Measurements from ENCODE around the gene WASF3. TPM values are rescaled to one million over a fixed set of nuclear protein-coding genes. Genes with fewer than 3 reads are reported as not detected.

The WASF3 gene
- total RNA-seq, 1 donor from 2014 or later, result 106 TPM

DNA sequence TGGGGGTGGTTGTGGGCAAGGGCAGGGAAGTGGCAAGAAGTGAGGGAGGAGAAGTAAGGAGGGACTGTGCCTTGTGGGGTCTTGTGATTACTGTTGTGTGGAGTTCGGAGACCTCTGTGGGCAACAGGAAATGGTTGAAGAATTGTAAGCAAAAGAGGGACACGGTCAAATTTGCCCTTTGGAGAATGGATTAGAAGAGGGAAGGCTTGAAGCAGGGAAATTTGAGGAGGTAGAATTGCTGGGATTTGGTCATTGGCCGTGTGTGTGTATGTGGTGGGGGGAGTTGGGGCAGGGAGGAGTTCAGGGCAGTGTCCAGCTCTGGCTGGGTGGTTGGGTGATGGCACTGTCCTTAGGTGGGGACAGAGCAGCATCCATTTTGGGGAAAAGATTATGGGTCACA lies 3.6 kb downstream of the WASF3 start:
- H3K4me2 ChIP-seq, result peak overlapping the region; percentile 76
- no peaks in the 10 kb centered on the region for H3K27me3 ChIP-seq
- peaks cover 33% of the 10 kb centered on the region for H3F3A ChIP-seq (ENCODE audit: low read depth)
- Mint-ChIP-seq H3K4me1 (peaks cover 17% of the 10 kb centered on the region), H3K27me3 (ENCODE audit: insufficient read depth, low read depth) (peaks cover 2% of the 10 kb centered on the region), H3K27ac (no peak overlapping the region), H3K4me3 (no peak overlapping the region), H3K9me3 (peaks cover 20% of the 10 kb centered on the region), H3K36me3 (peaks cover 16% of the 10 kb centered on the region)
- H2AFZ ChIP-seq (replicated peaks), result no peak overlapping the region
- H3K27ac ChIP-seq, result peak overlapping the region; percentile 66
- no peaks in the 10 kb centered on the region for H3K36me3 ChIP-seq
- peaks cover 48% of the 10 kb centered on the region for H3K4me1 ChIP-seq
- H3K9ac ChIP-seq, result no peak overlapping the region
- peaks cover 78% of the 10 kb centered on the region for H4K20me1 ChIP-seq (ENCODE audit: low read depth)
- DNase-seq (ENCODE audit: low spot score), result no peak
- no peaks in the 10 kb centered on the region for H3K9me3 ChIP-seq (ENCODE audit: low read depth)
- H3K79me2 ChIP-seq (ENCODE audit: low read depth), result peaks cover 85% of the 10 kb centered on the region
- TF ChIP-seq EZH2 (IDR thresholded peaks at IDR 0.05) (no peak), EZH2phosphoT487 (IDR thresholded peaks at IDR 0.05) (no peak), CTCF (IDR thresholded peaks at IDR 0.05) (no peak)
- H3K4me3 ChIP-seq, result peak overlapping the region; percentile 16

DNA sequence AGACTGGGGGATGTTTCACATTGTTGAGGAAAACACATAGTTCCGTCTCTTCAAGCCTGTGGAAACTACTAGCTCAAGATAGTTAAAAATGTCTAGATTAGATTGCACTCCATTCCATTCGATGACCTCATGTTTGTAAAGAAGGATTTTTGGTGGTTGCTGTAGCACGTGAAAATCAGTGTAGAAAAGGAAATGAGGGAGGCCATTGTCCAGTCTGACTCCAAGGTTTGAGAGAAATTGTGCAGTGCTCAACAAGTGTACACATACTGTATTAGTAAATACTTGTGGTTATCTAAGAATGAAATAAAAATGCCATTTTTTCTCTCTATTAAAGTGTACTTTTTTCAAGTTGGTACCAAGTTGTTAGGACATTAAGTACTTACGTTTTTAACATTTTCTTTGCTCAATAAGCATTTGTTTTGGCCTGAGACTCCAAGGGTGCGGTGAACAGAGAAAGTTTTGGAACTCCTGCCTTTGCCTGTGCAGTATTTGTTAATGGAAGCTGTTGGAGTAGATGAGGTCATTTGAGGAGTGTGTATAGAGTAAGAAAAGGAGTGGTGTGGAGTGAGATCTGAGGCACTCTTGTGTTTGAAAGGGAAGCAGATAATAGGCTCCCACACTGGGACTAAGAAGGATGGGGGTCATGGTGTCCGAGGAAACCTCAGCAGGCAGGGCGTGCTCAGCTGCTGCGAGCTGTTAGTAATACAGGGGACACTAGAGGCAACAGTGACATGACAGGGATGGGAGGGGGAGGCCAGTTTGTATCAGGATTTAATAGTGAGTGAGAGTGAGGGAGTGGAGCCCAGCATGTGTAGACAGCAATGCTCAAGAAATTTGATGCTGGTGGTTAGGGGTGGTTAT lies 4.4 kb downstream of the WASF3 start:
- peaks cover 93% of the 10 kb centered on the region for H3K79me2 ChIP-seq (ENCODE audit: low read depth)
- H3K36me3 Mint-ChIP-seq, result peaks cover 21% of the 10 kb centered on the region

DNA sequence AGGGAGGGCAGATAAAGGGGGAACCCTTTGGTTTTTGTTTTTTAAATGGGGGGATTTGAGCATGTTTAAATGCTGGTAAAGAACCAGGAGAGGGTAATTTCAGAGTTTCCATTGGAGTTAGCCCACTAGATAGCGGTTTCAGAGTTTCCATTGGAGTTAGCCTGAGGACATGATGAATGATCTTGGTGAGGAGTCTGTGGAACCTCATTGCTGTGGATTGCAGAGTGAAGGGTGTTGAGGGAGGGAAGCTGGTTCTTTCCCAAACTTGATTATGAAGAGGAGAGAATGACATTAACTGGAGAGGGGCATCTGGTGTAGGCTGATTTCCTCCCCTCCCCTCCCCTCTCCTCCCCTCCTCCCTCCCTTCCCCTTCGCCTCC lies 5.0 kb downstream of the WASF3 start:
- Histone ChIP-seq H3K27me3 (no peaks in the 10 kb centered on the region), H3F3A (ENCODE audit: low read depth) (peaks cover 33% of the 10 kb centered on the region), H3K4me2 (peak overlapping the region; percentile 76), H3K4me3 (peak overlapping the region; percentile 37), H4K20me1 (ENCODE audit: low read depth) (peaks cover 92% of the 10 kb centered on the region), H2AFZ (replicated peaks) (no peak overlapping the region), H3K4me1 (peaks cover 43% of the 10 kb centered on the region), H3K9ac (no peak overlapping the region), H3K9me3 (ENCODE audit: low read depth) (no peaks in the 10 kb centered on the region), H3K36me3 (no peaks in the 10 kb centered on the region), H3K79me2 (ENCODE audit: low read depth) (peaks cover 99% of the 10 kb centered on the region), H3K27ac (peak overlapping the region; percentile 66)
- peaks cover 14% of the 10 kb centered on the region for H3K4me1 Mint-ChIP-seq
- peaks cover 26% of the 10 kb centered on the region for H3K36me3 Mint-ChIP-seq
- H3K27me3 Mint-ChIP-seq (ENCODE audit: insufficient read depth, low read depth), result peaks cover 2% of the 10 kb centered on the region
- H3K9me3 Mint-ChIP-seq, result peaks cover 30% of the 10 kb centered on the region
- no peak for DNase-seq (ENCODE audit: low spot score)
- H3K27ac Mint-ChIP-seq, result no peak overlapping the region
- no peak for TF ChIP-seq CTCF (IDR thresholded peaks at IDR 0.05)
- TF ChIP-seq EZH2phosphoT487 (IDR thresholded peaks at IDR 0.05), result no peak
- no peak overlapping the region for H3K4me3 Mint-ChIP-seq

More for the DNA sequence above, 4.4 kb downstream of the WASF3 start:
- Histone ChIP-seq H3K4me3 (peak overlapping the region; percentile 37), H3K36me3 (no peaks in the 10 kb centered on the region), H3K27me3 (no peaks in the 10 kb centered on the region), H3K4me1 (peaks cover 45% of the 10 kb centered on the region), H3K9me3 (ENCODE audit: low read depth) (no peaks in the 10 kb centered on the region), H4K20me1 (ENCODE audit: low read depth) (peaks cover 86% of the 10 kb centered on the region), H2AFZ (replicated peaks) (no peak overlapping the region), H3K4me2 (peak overlapping the region; percentile 76), H3K9ac (no peak overlapping the region), H3F3A (ENCODE audit: low read depth) (peaks cover 33% of the 10 kb centered on the region), H3K27ac (peak overlapping the region; percentile 66)
- H3K9me3 Mint-ChIP-seq, result peaks cover 25% of the 10 kb centered on the region
- no peak overlapping the region for H3K27ac Mint-ChIP-seq
- peak; percentile 73 for DNase-seq (ENCODE audit: low spot score)
- H3K27me3 Mint-ChIP-seq (ENCODE audit: insufficient read depth, low read depth), result peaks cover 2% of the 10 kb centered on the region
- H3K4me3 Mint-ChIP-seq, result no peak overlapping the region
- peaks cover 16% of the 10 kb centered on the region for H3K4me1 Mint-ChIP-seq
- TF ChIP-seq CTCF (IDR thresholded peaks at IDR 0.05) (no peak), EZH2phosphoT487 (IDR thresholded peaks at IDR 0.05) (no peak), EZH2 (IDR thresholded peaks at IDR 0.05) (no peak)
